GM18909 (cell line): ENCODE data around the gene JAK3.
"Not testable (repeated sequence)": the region's sequence is repeated elsewhere in the genome, so short reads cannot be mapped to it uniquely, and the experiment has no call there.

Experiments used
- ATAC-seq: cut with Tn5 transposase; IDR thresholded peaks from one replicate; pipeline ENCODE4 v1.9.1; 2021; ENCODE audit warnings: mild to moderate bottlenecking; ENCODE audit not compliant: unreplicated experiment, poor library complexity

The JAK3 gene

GRCh38 chr19:17847538-17848366 is at the start of gene JAK3:
JAK3 (minus strand) TSS chr19:17847982; CDS start chr19:17844417, 3,565 bp downstream.
- peak; percentile 51 for ATAC-seq

- no peak for ATAC-seq
Observed at GRCh38 chr19:17893766-17894165, 46.0 kb upstream of the JAK3 start.

- no peak for ATAC-seq
Observed at GRCh38 chr19:17889609-17890214, 41.9 kb upstream of the JAK3 start.

- ATAC-seq: no peak
Observed at GRCh38 chr19:17888260-17888659, 40.5 kb upstream of the JAK3 start.

GRCh38 chr19:17887221-17887620 is 39.4 kb upstream of the JAK3 start:
- ATAC-seq: not testable (repeated sequence)

GRCh38 chr19:17886515-17886914 is 38.7 kb upstream of the JAK3 start:
- no peak for ATAC-seq

GRCh38 chr19:17883627-17884410 is 36.0 kb upstream of the JAK3 start:
- ATAC-seq: no peak

GRCh38 chr19:17881701-17882100 is 33.9 kb upstream of the JAK3 start:
- ATAC-seq: no peak

GRCh38 chr19:17879466-17879865 is 31.7 kb upstream of the JAK3 start:
- ATAC-seq: no peak

- no peak for ATAC-seq
Observed at GRCh38 chr19:17877696-17878095, 29.9 kb upstream of the JAK3 start.

- no peak for ATAC-seq
Observed at GRCh38 chr19:17874758-17875135, 27.0 kb upstream of the JAK3 start.

GRCh38 chr19:17873786-17874757 is 26.3 kb upstream of the JAK3 start:
- ATAC-seq: no peak

- no peak for ATAC-seq
Observed at GRCh38 chr19:17872251-17873001, 24.6 kb upstream of the JAK3 start.

- ATAC-seq: no peak
Observed at GRCh38 chr19:17871878-17872250, 24.1 kb upstream of the JAK3 start, which contains the start of gene SLC5A5. SLC5A5 (plus strand) TSS chr19:17871945; CDS start chr19:17872320, 375 bp downstream.

GRCh38 chr19:17871032-17871877 is 23.5 kb upstream of the JAK3 start:
- no peak for ATAC-seq

- no peak for ATAC-seq
Observed at GRCh38 chr19:17869114-17869608, 21.4 kb upstream of the JAK3 start.

GRCh38 chr19:17868669-17869068 is 20.9 kb upstream of the JAK3 start:
- no peak for ATAC-seq

- ATAC-seq: no peak
Observed at GRCh38 chr19:17866964-17867486, 19.2 kb upstream of the JAK3 start.
